Duodenal mucosa (tissue), 2 donors: Measurements from ENCODE around the gene KCNQ2.
"Not testable (repeated sequence)": the region's sequence is repeated elsewhere in the genome, so short reads cannot be mapped to it uniquely, and the experiment has no call there.

Source experiments
- H3K27ac ChIP-seq: one replicate; pipeline ENCODE4 v1.7.0; 2013; ENCODE audit warnings: low read depth, low read length
- H3K27me3 ChIP-seq, 2 donors: one replicate each; pipeline ENCODE4 v1.7.0; 2013; ENCODE audit warnings: low read length in 2 of 2, control low read depth in 1 of 2; ENCODE audit not compliant: insufficient read depth in 2 of 2, control insufficient read depth in 1 of 2
- H3K36me3 ChIP-seq, 2 donors: one replicate each; pipeline ENCODE4 v1.7.0; 2013; ENCODE audit warnings: low read length in 2 of 2, control low read depth in 1 of 2; ENCODE audit not compliant: insufficient read depth in 2 of 2, control insufficient read depth in 1 of 2
- H3K4me1 ChIP-seq, 2 donors: one replicate each; pipeline ENCODE4 v1.7.0; 2013; ENCODE audit warnings: low read length in 2 of 2, control low read depth in 1 of 2; ENCODE audit not compliant: insufficient read depth in 2 of 2, control insufficient read depth in 1 of 2
- H3K4me3 ChIP-seq, 2 donors: one replicate each; pipeline ENCODE4 v1.7.0; 2013; ENCODE audit warnings: low read length in 2 of 2, low read depth in 1 of 2
- H3K9ac ChIP-seq, 2 donors: one replicate each; pipeline ENCODE4 v1.7.0; 2013; ENCODE audit warnings: low read length in 2 of 2, low read depth in 1 of 2
- H3K9me3 ChIP-seq, 2 donors: one replicate each; pipeline ENCODE4 v1.7.0; 2013; ENCODE audit warnings: low read length in 2 of 2, control low read depth in 1 of 2; ENCODE audit not compliant: control insufficient read depth in 1 of 2

Gene KCNQ2

GRCh38 chr20:63514520-63514919 is 42.1 kb upstream of the KCNQ2 start:
- not testable (repeated sequence) for H3K9me3 ChIP-seq, H3K4me1 ChIP-seq, H3K9ac ChIP-seq, H3K36me3 ChIP-seq, H3K27ac ChIP-seq, H3K4me3 ChIP-seq
- H3K27me3 ChIP-seq, result peaks cover 5 to 25% of the 10 kb centered on the region in 2 donors

- H3K9me3 ChIP-seq, result no peaks in the 10 kb centered on the region
- peaks cover 5 to 13% of the 10 kb centered on the region in 2 donors for H3K27me3 ChIP-seq
- H3K4me1 ChIP-seq, result no peaks in the 10 kb centered on the region
- no peak overlapping the region for H3K27ac ChIP-seq
- no peaks in the 10 kb centered on the region for H3K36me3 ChIP-seq
- no peak overlapping the region for H3K9ac ChIP-seq
- no peak overlapping the region for H3K4me3 ChIP-seq
Measured at GRCh38 chr20:63513207-63513606, 40.8 kb upstream of the KCNQ2 start.

- no peak overlapping the region for H3K4me3 ChIP-seq
- no peaks in the 10 kb centered on the region for H3K36me3 ChIP-seq
- no peak overlapping the region for H3K9ac ChIP-seq
- peaks cover 3 to 5% of the 10 kb centered on the region in 2 donors for H3K27me3 ChIP-seq
- no peaks in the 10 kb centered on the region for H3K4me1 ChIP-seq
- H3K9me3 ChIP-seq, result peaks cover 9 to 12% of the 10 kb centered on the region in 2 donors
- no peak overlapping the region for H3K27ac ChIP-seq
Measured at GRCh38 chr20:63509088-63509564, 36.7 kb upstream of the KCNQ2 start.

- Histone ChIP-seq H3K9me3 (peaks cover 9 to 12% of the 10 kb centered on the region in 2 donors), H3K27me3 (peaks cover 5 to 9% of the 10 kb centered on the region in 2 donors), H3K27ac (no peak overlapping the region), H3K9ac (no peak overlapping the region), H3K4me1 (no peaks in the 10 kb centered on the region), H3K36me3 (no peaks in the 10 kb centered on the region), H3K4me3 (no peak overlapping the region)
Measured at GRCh38 chr20:63508072-63508768, 35.8 kb upstream of the KCNQ2 start.

- Histone ChIP-seq H3K4me3 (no peak overlapping the region), H3K4me1 (no peaks in the 10 kb centered on the region), H3K9ac (no peak overlapping the region), H3K36me3 (no peaks in the 10 kb centered on the region), H3K27me3 (peaks cover 9 to 13% of the 10 kb centered on the region in 2 donors), H3K27ac (no peak overlapping the region), H3K9me3 (peaks cover 9 to 12% of the 10 kb centered on the region in 2 donors)
Measured at GRCh38 chr20:63507083-63507743, 34.8 kb upstream of the KCNQ2 start.

GRCh38 chr20:63505723-63506122 is 33.3 kb upstream of the KCNQ2 start:
- no peak overlapping the region for H3K4me3 ChIP-seq
- no peak overlapping the region for H3K27ac ChIP-seq
- no peaks in the 10 kb centered on the region for H3K4me1 ChIP-seq
- peaks cover 9 to 12% of the 10 kb centered on the region in 2 donors for H3K9me3 ChIP-seq
- no peak overlapping the region for H3K9ac ChIP-seq
- peaks cover 11 to 15% of the 10 kb centered on the region in 2 donors for H3K27me3 ChIP-seq
- H3K36me3 ChIP-seq, result no peaks in the 10 kb centered on the region

- Histone ChIP-seq H3K4me1 (no peaks in the 10 kb centered on the region), H3K27ac (no peak overlapping the region), H3K9ac (no peak overlapping the region), H3K9me3 (peaks cover 9 to 12% of the 10 kb centered on the region in 2 donors), H3K4me3 (no peak overlapping the region), H3K27me3 (peaks cover 11 to 17% of the 10 kb centered on the region in 2 donors), H3K36me3 (no peaks in the 10 kb centered on the region)
Measured at GRCh38 chr20:63505281-63505680, 32.8 kb upstream of the KCNQ2 start.

GRCh38 chr20:63504642-63505041 is 32.2 kb upstream of the KCNQ2 start:
- Histone ChIP-seq H3K9me3 (peaks cover 9 to 12% of the 10 kb centered on the region in 2 donors), H3K27ac (no peak overlapping the region), H3K4me3 (no peak overlapping the region), H3K4me1 (no peaks in the 10 kb centered on the region), H3K9ac (no peak overlapping the region), H3K36me3 (no peaks in the 10 kb centered on the region), H3K27me3 (peaks cover 14 to 23% of the 10 kb centered on the region in 2 donors)

- Histone ChIP-seq H3K27me3 (peaks cover 19 to 26% of the 10 kb centered on the region in 2 donors), H3K9ac (no peak overlapping the region), H3K9me3 (peaks cover 9 to 12% of the 10 kb centered on the region in 2 donors), H3K4me3 (no peak overlapping the region), H3K27ac (no peak overlapping the region), H3K36me3 (no peaks in the 10 kb centered on the region), H3K4me1 (no peaks in the 10 kb centered on the region)
Measured at GRCh38 chr20:63503524-63503923, 31.1 kb upstream of the KCNQ2 start.

- Histone ChIP-seq H3K27me3 (peaks cover 19 to 32% of the 10 kb centered on the region in 2 donors), H3K9me3 (peaks cover 9 to 12% of the 10 kb centered on the region in 2 donors), H3K4me1 (no peaks in the 10 kb centered on the region), H3K27ac (no peak overlapping the region), H3K4me3 (no peak overlapping the region), H3K9ac (no peak overlapping the region), H3K36me3 (no peaks in the 10 kb centered on the region)
Measured at GRCh38 chr20:63502671-63503172, 30.3 kb upstream of the KCNQ2 start.
